Measurements from ENCODE around the gene PLPP2.
"Not testable (repeated sequence)": the region's sequence is repeated elsewhere in the genome, so short reads cannot be mapped to it uniquely, and the experiment has no call there.

The PLPP2 gene

GRCh38 chr19:262125-262524 lies 29.1 kb downstream of the PLPP2 start:
- no peak for DNase-seq

DNA sequence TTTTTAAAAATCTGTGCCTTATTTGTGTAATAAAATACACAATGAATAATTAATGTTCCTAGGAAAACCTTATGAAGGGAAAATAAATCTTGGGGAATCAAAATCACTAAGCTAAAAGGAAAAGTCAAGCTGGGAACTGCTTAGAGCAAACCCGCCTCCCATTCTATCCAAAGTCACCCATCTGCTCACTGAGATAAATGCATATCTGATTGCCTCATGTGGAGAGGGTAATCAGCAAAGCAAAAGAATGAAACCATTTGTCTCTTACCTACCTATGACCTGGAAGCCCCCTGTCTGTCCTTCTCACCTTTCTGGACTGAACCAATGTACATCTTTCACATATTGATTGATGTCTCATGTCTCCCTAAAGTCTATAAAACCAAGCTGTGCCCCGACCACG lies 34.4 kb downstream of the PLPP2 start:
- not testable (repeated sequence) for DNase-seq

GRCh38 chr19:252421-253186 lies 38.6 kb downstream of the PLPP2 start:
- DNase-seq: not testable (repeated sequence)

- DNase-seq: no peak
Measured at GRCh38 chr19:246551-246950, 44.7 kb downstream of the PLPP2 start.

- not testable (repeated sequence) for DNase-seq
Measured at GRCh38 chr19:245900-246299, 45.3 kb downstream of the PLPP2 start.

- DNase-seq: no peak
Measured at GRCh38 chr19:245457-245856, 45.7 kb downstream of the PLPP2 start.

All from fibroblast of upper back skin (primary cell).